GM21529 (cell line): ENCODE data around the gene SLC39A10.

Source experiments
- ATAC-seq: cut with Tn5 transposase; IDR thresholded peaks from one replicate; pipeline ENCODE4 v1.9.1; 2021; ENCODE audit not compliant: unreplicated experiment

Gene SLC39A10

GRCh38 chr2:195716466-195716865 lies 59.4 kb downstream of the SLC39A10 start:
- ATAC-seq, result no peak

DNA sequence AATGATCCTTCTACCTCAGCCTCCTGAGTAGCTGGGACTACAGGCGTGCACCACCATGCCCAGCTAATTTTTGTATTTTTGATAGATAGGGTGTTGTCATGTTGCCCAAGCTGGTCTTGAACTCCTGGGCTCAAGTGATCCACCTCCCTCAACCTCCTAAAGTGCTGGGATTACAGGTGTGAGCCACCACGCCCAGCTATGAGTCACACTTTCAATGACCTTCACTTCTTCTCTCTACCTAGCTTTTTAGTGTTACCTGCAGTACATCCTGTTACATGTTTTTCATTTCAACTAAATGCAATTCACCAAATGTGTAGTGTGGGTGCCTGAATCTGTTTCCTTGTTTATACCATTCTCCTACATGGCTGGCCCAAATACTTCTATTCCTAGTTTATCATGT lies 64.0 kb downstream of the SLC39A10 start:
- ATAC-seq, result no peak

- no peak for ATAC-seq
These were observed 65.0 kb downstream of the SLC39A10 start for GRCh38 chr2:195722075-195722474.

GRCh38 chr2:195727106-195727505 lies 70.1 kb downstream of the SLC39A10 start:
- no peak for ATAC-seq

DNA sequence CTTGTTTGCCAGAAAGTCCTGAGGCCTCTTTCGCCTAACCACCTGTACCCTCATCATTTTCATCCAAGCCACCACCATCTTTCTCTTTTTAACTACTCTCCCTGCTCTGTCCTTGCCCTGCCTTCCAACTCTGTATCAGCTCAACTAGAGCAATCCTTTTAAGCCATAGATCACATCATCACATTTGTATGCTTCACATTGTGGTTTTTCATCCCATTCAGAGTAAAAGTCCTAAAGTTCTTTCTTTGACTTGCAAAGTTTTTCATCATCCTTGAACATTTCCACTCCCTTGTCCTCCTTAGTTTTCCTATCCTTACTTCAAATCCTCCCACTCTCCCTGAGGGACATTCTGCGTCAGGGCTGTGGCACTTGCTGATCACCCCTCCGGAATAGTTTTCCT lies 73.9 kb downstream of the SLC39A10 start:
- no peak for ATAC-seq

GRCh38 chr2:195732574-195732973 lies 75.5 kb downstream of the SLC39A10 start:
- no peak for ATAC-seq

DNA sequence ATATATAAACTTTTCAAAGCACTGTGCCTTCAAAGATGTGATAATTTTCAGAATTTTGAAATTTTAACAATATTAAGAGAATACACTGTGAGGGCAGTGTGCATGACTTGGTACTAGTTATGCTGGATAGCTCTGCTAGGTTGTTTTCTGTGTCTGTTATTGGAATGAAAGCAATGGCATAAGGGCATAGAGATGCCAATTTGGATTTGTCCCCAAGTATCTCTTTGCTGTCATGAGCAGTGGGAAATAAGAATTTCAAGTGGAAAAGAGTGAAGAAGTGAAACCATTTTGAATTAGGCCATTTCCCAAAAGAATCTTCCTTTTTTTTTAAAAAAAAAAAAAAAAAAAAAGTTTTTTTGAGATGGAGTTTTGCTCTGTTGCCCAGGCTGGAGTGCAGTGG lies 76.8 kb downstream of the SLC39A10 start:
- no peak for ATAC-seq

DNA sequence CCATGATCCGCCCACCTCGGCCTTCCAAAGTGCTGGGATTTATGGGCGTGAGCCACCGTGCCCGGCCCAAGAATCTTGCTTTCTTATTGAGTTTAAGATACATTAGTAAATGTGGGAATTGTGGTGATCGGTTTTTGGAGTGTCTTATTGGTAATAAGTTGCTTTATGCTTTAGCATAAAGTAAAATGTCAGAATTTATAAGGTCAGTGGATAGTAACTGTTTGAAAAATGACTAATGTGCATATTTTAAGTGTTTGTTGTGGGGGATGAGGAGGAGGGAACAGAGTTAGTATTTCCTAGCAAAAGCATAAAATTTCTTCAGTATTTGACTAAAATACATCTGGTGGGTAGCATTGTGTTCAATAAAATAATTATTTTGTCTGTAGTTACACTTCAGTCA lies 77.4 kb downstream of the SLC39A10 start:
- ATAC-seq, result no peak

DNA sequence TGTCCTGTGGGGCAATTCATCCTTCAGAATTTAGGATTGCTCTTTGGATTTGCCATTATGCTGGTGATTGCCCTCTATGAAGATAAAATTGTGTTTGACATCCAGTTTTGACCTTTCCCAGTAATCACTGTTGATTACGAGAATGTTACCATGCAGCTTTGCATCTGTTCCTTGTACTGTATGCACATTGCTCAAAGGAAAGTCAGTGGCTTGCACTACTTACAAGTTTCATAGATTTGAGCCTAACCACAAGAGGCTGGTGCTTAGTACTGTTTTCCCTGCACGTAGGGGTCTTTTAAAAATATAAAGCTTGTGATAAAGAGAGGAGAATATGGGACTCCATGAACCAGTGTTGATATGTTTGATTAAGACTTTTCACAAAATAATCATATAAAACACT lies 77.9 kb downstream of the SLC39A10 start:
- no peak for ATAC-seq

DNA sequence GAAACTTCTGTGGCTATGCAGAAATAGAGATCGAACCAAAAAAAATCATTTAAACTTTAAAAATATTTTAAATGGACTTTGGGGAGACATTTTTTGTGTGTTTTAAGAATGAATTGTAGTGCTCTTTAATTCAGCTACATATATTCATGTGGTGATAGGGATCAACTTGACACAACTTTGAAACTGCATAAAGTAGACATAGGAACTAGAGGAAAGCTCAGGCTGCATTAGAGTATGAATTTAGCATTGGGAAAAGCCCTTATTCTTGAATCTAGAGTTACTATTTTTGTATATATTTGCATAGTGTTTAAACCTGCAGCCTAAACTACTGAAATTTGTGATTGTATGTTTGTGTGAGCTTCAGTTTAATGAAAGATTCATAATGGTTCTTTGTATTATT lies 78.3 kb downstream of the SLC39A10 start:
- ATAC-seq, result no peak

- no peak for ATAC-seq
These were observed 80.7 kb downstream of the SLC39A10 start for GRCh38 chr2:195737511-195738325.

DNA sequence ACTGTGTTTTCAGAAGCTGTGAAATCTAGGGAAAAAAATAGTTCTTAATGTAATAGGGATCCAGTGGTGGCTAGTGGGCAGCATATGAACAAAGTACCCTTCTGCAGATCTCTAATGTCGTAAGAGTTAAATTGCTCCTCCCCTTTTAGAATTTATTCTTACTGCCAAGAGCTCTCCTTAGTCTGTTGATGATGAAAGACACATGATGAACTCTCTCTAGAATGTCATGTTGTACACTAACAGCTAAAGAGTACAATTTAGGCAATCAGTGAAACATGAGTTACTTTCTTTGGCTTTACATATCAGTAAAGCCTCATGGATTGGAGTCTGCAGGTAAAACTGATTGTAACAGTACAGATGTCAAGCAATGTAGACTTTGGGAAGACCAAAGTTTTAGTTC lies 84.2 kb downstream of the SLC39A10 start:
- no peak for ATAC-seq

- no peak for ATAC-seq
These were observed 99.4 kb downstream of the SLC39A10 start for GRCh38 chr2:195756218-195756942.

- no peak for ATAC-seq
These were observed 101.8 kb downstream of the SLC39A10 start for GRCh38 chr2:195758846-195759245.

DNA sequence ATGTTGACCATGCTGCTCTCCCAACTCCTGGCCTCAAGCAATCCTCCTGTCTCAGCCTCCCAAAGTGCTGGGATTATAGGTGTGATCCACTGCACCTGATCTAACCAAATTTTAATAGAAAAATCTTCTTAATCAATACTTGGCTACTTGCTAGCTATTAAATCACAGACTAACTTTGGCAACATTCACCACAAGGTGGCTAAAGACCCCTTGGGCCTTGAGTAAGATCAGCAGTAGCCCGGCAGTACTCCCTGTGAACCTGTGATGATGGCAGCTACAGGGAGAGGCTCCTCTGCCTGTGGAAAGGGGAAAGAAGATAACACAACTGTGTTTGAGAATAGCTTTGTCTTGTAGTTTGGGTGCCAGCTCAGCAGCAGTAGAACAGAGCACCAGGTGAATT lies 102.9 kb downstream of the SLC39A10 start:
- no peak for ATAC-seq

- no peak for ATAC-seq
These were observed 106.8 kb downstream of the SLC39A10 start for GRCh38 chr2:195763866-195764265.

DNA sequence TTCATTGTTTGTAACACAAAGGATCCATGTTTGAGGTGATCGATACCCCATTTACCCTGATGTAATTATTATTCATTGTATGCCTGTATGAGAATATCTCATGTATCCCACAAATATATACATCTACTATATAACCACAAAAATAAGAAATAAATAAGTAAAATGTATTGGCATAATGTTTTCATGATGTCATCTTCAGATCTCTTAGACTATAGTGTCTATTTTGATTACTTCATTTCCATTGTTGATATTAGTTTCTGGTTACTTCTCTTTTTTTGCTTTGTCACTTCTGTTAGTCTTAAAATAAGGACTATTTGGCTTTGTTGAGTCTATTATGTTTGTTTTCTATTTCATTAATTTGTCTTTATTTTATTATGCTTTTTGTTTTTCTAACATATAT lies 109.7 kb downstream of the SLC39A10 start:
- no peak for ATAC-seq

DNA sequence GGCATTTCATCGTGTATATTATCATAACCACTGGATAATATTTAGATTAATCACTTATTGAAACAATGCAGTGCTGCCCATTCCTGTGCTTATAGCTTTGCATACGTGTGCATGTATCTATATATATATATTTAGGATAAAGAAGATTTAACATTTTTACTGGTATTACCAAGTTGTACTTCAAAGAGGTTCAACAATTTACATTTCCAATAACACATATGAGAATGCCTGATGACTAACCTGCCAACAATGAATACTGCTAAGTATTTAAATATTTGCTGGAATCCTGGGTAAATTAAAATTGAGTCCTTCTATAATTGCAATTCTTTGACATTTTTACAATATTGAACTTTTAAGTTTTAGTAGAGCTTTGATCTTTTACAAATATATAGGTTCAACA lies 111.4 kb downstream of the SLC39A10 start:
- no peak for ATAC-seq

GRCh38 chr2:195769975-195770374 lies 112.9 kb downstream of the SLC39A10 start:
- ATAC-seq, result no peak

- no peak for ATAC-seq
These were observed 122.5 kb downstream of the SLC39A10 start for GRCh38 chr2:195779491-195779890.

GRCh38 chr2:195782156-195782555 lies 125.1 kb downstream of the SLC39A10 start:
- no peak for ATAC-seq
